NT2/D1 (cell line): ENCODE measurements around the gene SFSWAP.

Experiments
- SUZ12 ChIP-seq: IDR thresholded peaks from 2 replicates; pipeline ENCODE4 v1.6.1; 2011; ENCODE audit not compliant: insufficient read length, insufficient read depth; ENCODE audit errors: extremely low read depth
- YY1 ChIP-seq: IDR thresholded peaks from 2 replicates; pipeline ENCODE4 v1.6.1; 2011; ENCODE audit not compliant: insufficient read length, insufficient read depth
- ZNF274 ChIP-seq: IDR thresholded peaks from 2 replicates; pipeline ENCODE4 v1.6.1; 2011; ENCODE audit warnings: mild to moderate bottlenecking, low read depth, low read length

- TF ChIP-seq SUZ12 (no peak), ZNF274 (no peak), YY1 (no peak)
Observed at GRCh38 chr12:131751335-131751734, 40.4 kb downstream of the SFSWAP start.
